ENCODE results near the gene TRIL. TPM values are rescaled to one million over a fixed set of nuclear protein-coding genes. Genes with fewer than 3 reads are reported as not detected.

TRIL gene
- total and polyA plus RNA-seq, 2 of the 13 experiments (the other 11 are each of a cell fraction or from before 2014, with no cell fraction given) = 0.18 to 0.40 TPM

DNA sequence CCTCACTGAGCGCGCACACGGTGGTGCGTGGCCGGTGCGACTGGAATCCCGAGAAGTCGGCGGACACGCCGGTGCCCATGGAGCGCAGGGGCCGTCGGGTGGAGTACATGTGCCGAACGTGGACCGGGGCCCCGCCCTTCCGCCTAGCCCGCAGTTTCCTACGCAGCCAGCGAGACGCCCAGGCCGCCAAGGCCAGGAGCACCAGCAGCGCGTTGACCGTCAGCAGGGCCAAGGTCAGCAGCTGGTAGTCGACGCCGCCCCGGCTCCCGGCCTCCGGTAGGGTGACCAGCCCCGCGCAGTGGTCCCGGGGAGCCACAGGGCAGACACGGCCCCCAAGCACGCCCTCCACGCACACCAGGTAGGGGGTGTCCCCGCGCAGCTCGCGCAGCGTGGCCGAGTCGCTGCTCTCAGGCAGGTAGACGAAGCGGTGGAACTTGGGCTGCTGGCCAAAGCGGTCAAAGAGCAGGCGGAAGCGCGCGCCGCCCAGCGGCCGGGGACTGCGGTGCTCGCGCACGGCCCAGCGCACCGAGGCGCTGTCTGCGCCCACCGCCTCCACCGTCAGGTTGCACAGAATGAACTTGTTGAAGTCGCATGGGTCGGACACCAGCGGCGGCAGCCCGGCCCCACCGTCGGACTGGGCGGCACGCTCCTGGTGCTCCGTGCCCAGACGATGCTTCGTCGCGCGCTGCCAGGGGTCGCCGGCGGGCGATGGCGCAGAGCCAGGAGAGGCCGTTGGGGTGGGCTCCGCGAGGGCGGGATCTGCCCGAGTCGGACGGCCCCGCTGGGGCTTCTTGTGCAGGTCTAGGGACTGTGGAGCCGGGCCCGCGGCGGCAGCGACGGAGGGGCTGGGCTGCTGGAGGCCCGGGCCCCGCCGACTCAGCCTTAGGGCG, 2.2 kb downstream of the TRIL start:
- peak overlapping the region; percentile 85 for H3K4me2 ChIP-seq (ENCODE audit: low read depth, low read length)
- H3K4me3 ChIP-seq (replicated peaks in 1 of 3; ENCODE audit: insufficient read depth in 1 of 3, low read depth in 2 of 3, low read length in 3 of 3) = peak overlapping the region; percentile 56 to 81 (median 75)
- no peak overlapping the region for H2AFZ ChIP-seq (ENCODE audit: low read length)
- ChIA-PET CTCF (ENCODE audit: low intra/inter-chr PET ratio, low total read pairs) (interaction anchor here (1.5 to 2.2 kb wide), 5 partner anchors 28 to 453 kb away, joined by 5 to 20 read pairs (median 8); no protein-coding TSS in a partner anchor), POLR2A (interaction anchor here (1.0 to 2.8 kb wide), 7 partner anchors 9 to 234 kb away, joined by 3 to 18 read pairs (median 7); no protein-coding TSS in a partner anchor)
- peak overlapping the region; percentile 65 for H3K9ac ChIP-seq (ENCODE audit: insufficient read depth, low read depth, low read length)
- no peaks in the 10 kb centered on the region; a peak in 1 of 5 replicates for H3K36me3 ChIP-seq (replicated peaks in 1 of 2; ENCODE audit: control insufficient read depth in 1 of 2, insufficient read depth in 2 of 2, low read length in 2 of 2)
- H3K27ac ChIP-seq (ENCODE audit: extremely low read length, insufficient read depth, low read length) = peak overlapping the region; percentile 70
- peak; percentile 72 for DNase-seq (ENCODE audit: low spot score)
- intact Hi-C loops (cut with micrococcal nuclease; ENCODE audit: unreplicated experiment) (loop anchor here (1.0 to 2.0 kb wide), 3 partner anchors 33 to 150 kb away; no protein-coding TSS in a partner anchor), in situ Hi-C loops (cut with HindIII; ENCODE audit: extremely low pct_ligation_motif_present, low pct_unique_long_range_greater_than_20kb) (loop anchor here (5.0 to 10.0 kb wide), 2 partner anchors 34 to 149 kb away; no protein-coding TSS in a partner anchor)
- H3K9me3 ChIP-seq (ENCODE audit: low read length) = no peaks in the 10 kb centered on the region
- 39% methylated on average over 28 of the region's 104 CpGs for WGBS (ENCODE audit: low lambda C conversion rate)
- no TSS peak for BruUV-seq (replicated peaks)
- H3K79me2 ChIP-seq (ENCODE audit: insufficient read depth, low read length) = no peaks in the 10 kb centered on the region
- no peaks in the 10 kb centered on the region for H4K20me1 ChIP-seq (ENCODE audit: insufficient read depth, low read length)
- no peaks in the 10 kb centered on the region for H3K27me3 ChIP-seq (ENCODE audit: control insufficient read depth in 1 of 2, insufficient read depth in 2 of 2, low read length in 2 of 2)
- peak; percentile 92 for ATAC-seq
- FAIRE-seq = peak; percentile 44
- peaks cover 22% of the 10 kb centered on the region for H3K4me1 ChIP-seq (ENCODE audit: insufficient read depth, low read length)
- no peak for TF ChIP-seq RAD51 (IDR thresholded peaks at IDR 0.05; ENCODE audit: borderline replicate concordance)
- TF ChIP-seq, protein P1, sequence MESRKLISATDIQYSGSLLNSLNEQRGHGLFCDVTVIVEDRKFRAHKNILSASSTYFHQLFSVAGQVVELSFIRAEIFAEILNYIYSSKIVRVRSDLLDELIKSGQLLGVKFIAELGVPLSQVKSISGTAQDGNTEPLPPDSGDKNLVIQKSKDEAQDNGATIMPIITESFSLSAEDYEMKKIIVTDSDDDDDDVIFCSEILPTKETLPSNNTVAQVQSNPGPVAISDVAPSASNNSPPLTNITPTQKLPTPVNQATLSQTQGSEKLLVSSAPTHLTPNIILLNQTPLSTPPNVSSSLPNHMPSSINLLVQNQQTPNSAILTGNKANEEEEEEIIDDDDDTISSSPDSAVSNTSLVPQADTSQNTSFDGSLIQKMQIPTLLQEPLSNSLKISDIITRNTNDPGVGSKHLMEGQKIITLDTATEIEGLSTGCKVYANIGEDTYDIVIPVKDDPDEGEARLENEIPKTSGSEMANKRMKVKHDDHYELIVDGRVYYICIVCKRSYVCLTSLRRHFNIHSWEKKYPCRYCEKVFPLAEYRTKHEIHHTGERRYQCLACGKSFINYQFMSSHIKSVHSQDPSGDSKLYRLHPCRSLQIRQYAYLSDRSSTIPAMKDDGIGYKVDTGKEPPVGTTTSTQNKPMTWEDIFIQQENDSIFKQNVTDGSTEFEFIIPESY (CRISPR knock-in tag; IDR thresholded peaks at IDR 0.05) = peak; percentile 53
- TF ChIP-seq, protein P2, sequence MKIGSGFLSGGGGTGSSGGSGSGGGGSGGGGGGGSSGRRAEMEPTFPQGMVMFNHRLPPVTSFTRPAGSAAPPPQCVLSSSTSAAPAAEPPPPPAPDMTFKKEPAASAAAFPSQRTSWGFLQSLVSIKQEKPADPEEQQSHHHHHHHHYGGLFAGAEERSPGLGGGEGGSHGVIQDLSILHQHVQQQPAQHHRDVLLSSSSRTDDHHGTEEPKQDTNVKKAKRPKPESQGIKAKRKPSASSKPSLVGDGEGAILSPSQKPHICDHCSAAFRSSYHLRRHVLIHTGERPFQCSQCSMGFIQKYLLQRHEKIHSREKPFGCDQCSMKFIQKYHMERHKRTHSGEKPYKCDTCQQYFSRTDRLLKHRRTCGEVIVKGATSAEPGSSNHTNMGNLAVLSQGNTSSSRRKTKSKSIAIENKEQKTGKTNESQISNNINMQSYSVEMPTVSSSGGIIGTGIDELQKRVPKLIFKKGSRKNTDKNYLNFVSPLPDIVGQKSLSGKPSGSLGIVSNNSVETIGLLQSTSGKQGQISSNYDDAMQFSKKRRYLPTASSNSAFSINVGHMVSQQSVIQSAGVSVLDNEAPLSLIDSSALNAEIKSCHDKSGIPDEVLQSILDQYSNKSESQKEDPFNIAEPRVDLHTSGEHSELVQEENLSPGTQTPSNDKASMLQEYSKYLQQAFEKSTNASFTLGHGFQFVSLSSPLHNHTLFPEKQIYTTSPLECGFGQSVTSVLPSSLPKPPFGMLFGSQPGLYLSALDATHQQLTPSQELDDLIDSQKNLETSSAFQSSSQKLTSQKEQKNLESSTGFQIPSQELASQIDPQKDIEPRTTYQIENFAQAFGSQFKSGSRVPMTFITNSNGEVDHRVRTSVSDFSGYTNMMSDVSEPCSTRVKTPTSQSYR (CRISPR knock-in tag; IDR thresholded peaks at IDR 0.05; ENCODE audit: borderline replicate concordance) = no peak
- peak; percentile 88 for TF ChIP-seq ZBTB7B (CRISPR knock-in tag; IDR thresholded peaks at IDR 0.05)
- TF ChIP-seq, protein P3, sequence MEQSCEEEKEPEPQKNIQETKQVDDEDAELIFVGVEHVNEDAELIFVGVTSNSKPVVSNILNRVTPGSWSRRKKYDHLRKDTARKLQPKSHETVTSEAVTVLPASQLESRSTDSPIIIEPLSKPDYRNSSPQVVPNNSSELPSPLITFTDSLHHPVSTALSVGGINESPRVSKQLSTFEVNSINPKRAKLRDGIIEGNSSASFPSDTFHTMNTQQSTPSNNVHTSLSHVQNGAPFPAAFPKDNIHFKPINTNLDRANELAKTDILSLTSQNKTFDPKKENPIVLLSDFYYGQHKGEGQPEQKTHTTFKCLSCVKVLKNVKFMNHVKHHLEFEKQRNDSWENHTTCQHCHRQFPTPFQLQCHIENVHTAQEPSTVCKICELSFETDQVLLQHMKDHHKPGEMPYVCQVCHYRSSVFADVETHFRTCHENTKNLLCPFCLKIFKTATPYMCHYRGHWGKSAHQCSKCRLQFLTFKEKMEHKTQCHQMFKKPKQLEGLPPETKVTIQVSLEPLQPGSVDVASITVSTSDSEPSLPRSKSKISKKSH (CRISPR knock-in tag; IDR thresholded peaks at IDR 0.05; ENCODE audit: borderline replicate concordance) = peak; percentile 86
- TF ChIP-seq, protein P4, sequence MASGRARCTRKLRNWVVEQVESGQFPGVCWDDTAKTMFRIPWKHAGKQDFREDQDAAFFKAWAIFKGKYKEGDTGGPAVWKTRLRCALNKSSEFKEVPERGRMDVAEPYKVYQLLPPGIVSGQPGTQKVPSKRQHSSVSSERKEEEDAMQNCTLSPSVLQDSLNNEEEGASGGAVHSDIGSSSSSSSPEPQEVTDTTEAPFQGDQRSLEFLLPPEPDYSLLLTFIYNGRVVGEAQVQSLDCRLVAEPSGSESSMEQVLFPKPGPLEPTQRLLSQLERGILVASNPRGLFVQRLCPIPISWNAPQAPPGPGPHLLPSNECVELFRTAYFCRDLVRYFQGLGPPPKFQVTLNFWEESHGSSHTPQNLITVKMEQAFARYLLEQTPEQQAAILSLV (CRISPR knock-in tag; IDR thresholded peaks at IDR 0.05; ENCODE audit: borderline replicate concordance) = peak; percentile 89
- no peak for TF ChIP-seq ZNF382 (CRISPR knock-in tag; IDR thresholded peaks at IDR 0.05; ENCODE audit: borderline replicate concordance)
- TF ChIP-seq ATM (IDR thresholded peaks at IDR 0.05; ENCODE audit: borderline replicate concordance) = no peak
- no peak for TF ChIP-seq NR2F2 (IDR thresholded peaks at IDR 0.05; ENCODE audit: borderline replicate concordance, low read depth)
- TF ChIP-seq ZSCAN9 (CRISPR knock-in tag; IDR thresholded peaks at IDR 0.05; ENCODE audit: borderline replicate concordance) = no peak
- peak; percentile 78 for TF ChIP-seq ZNF317 (CRISPR knock-in tag; IDR thresholded peaks at IDR 0.05)
- no peak for TF ChIP-seq ZNF549 (CRISPR knock-in tag; IDR thresholded peaks at IDR 0.05)
- TF ChIP-seq, protein P5, sequence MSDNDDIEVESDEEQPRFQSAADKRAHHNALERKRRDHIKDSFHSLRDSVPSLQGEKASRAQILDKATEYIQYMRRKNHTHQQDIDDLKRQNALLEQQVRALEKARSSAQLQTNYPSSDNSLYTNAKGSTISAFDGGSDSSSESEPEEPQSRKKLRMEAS (IDR thresholded peaks at IDR 0.05) = peak; percentile 98
- TF ChIP-seq, protein P6, sequence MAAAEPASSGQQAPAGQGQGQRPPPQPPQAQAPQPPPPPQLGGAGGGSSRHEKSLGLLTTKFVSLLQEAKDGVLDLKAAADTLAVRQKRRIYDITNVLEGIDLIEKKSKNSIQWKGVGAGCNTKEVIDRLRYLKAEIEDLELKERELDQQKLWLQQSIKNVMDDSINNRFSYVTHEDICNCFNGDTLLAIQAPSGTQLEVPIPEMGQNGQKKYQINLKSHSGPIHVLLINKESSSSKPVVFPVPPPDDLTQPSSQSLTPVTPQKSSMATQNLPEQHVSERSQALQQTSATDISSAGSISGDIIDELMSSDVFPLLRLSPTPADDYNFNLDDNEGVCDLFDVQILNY (CRISPR knock-in tag; conservative IDR thresholded peaks at IDR 0.05) = no peak

Measured in HepG2 (cell line).